Activated T-cell treated with anti-CD3 and anti-CD28 coated beads, Interleukin-2, amount 50 U/mL, for 48 hours (primary cell): Measurements from ENCODE around the gene PIM2.
A peak's percentile ranks its signal among the peaks of the same experiment; 100 is the strongest.
"Not testable (repeated sequence)": the region's sequence is repeated elsewhere in the genome, so short reads cannot be mapped to it uniquely, and the experiment has no call there.

Source experiments
- DNase-seq, 2 experiments: peaks; one replicate each; pipeline ENCODE4 v3.0.0-alpha.2; 2020

Gene PIM2

DNA sequence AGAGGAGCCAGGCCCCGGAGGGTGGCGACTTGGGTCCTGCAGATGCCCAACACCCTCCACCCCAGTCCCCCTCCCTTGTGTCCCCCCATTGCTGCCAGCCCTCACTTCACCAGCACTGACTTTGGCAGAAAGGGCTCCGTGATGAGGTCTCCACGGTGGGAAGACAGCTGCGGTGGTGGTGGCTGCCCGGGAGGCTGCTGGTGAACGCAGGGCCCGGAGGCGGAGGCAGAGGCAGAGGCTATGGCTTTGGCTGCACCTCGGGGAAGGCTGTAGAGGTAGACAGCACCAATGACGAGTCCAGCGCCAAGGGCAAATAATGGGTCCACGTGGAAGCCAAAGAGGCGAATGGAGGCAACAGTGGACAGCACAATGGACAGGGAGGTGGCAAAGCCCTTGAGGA lies 14.2 kb downstream of the PIM2 start:
- no peak for DNase-seq

DNA sequence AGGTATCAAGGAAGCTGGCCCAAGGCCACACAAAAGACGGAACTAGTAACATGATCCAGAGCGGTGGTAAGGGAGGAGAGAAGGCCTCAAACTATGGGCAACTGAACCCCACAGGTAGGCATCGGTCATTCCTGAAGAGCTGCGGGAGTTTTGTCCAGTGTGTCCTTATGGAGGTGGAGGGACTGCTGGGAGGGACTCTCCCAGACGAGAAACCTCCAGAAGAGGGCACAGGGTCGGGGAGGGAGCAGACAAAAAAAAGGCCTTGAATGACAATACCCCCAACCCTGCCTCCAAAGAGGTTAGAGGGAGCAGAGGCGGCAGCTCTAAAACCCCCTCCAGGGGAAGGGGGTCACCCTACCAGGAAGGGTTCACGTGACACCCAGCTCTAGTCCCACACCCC lies 14.6 kb downstream of the PIM2 start:
- DNase-seq, result no peak

GRCh38 chrX:48903290-48903689 lies 15.5 kb downstream of the PIM2 start:
- no peak for DNase-seq

DNA sequence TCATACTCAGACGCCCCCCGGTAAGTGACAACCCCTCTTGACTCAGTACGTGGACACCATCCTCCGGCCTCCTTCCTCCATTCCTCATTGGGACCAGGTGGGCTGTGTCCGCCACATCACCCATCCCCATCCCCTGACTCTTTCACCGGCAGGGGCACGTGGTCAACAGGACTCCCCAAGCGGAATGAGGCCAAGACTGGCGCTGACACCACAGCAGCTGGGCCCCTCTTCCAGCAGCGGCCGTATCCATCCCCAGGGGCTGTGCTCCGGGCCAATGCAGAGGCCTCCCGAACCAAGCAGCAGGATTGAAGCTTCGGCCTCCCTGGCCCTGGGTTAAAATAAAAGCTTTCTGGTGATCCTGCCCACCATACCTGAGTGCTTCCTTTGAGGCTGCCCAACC lies 16.0 kb downstream of the PIM2 start:
- DNase-seq, result no peak

DNA sequence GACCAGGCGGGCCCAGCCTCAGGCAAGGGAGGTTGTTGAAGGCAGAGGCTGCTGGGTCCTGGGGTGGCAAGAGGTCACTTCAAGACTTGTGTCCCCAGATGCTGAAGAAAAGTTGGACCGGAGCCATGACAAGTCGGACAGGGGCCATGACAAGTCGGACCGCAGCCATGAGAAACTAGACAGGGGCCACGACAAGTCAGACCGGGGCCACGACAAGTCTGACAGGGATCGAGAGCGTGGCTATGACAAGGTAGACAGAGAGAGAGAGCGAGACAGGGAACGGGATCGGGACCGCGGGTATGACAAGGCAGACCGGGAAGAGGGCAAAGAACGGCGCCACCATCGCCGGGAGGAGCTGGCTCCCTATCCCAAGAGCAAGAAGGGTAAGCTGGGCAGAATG lies 16.7 kb downstream of the PIM2 start:
- DNase-seq, result no peak

DNA sequence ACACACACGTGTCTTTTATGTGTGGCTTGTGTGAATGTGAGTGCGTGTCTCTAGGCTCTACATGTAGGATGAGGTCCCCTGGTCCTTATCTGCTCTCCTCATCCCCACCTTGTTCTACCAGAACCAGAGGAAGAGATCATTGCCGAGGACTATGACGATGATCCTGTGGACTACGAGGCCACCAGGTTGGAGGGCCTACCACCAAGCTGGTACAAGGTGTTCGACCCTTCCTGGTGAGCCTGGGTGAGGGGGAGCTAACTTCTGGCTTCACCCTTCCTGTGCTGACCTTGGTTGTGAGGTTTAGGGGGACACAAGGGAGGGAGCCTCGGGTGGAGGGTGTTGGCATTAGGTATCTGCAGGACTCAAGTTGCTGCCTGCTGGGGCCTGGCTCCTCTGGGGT lies 17.8 kb downstream of the PIM2 start:
- no peak for DNase-seq

- no peak for DNase-seq
Measured at GRCh38 chrX:48899078-48899410, 19.8 kb downstream of the PIM2 start.

- DNase-seq, result peak; percentile 90
Measured at GRCh38 chrX:48897625-48898306, 21.1 kb downstream of the PIM2 start, which contains the start of the genes PQBP1 and TIMM17B. Gene PQBP1 (plus strand): TSS chrX:48897930. CDS start chrX:48898510, 580 bp downstream. Gene TIMM17B (minus strand): TSS chrX:48897768. CDS start chrX:48897749, 19 bp downstream.

- DNase-seq, result peak; percentile 69 to 72
Measured at GRCh38 chrX:48897157-48897624, 21.6 kb downstream of the PIM2 start.

GRCh38 chrX:48896611-48897011 lies 22.2 kb downstream of the PIM2 start:
- no peak for DNase-seq

DNA sequence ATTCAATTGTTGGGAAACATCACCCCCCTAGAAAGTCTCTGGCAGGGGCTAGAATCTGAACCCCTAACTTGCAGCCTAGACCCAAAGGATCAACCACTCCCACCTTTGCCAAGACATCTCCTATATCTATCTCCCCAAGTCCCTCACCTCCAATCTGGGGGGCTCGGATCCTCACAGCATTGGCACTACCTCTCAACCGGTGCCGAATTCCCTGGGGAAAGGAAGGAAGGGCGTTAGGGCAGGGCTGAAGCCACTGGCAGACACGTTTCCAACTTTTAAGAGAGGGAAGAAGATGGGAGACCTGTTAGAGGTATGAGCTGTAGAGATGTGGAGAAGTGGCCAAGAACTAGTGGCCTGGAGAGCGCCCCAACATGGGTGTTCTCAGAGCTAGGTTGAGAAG lies 23.9 kb downstream of the PIM2 start:
- DNase-seq, result peak; percentile 4 to 15

DNA sequence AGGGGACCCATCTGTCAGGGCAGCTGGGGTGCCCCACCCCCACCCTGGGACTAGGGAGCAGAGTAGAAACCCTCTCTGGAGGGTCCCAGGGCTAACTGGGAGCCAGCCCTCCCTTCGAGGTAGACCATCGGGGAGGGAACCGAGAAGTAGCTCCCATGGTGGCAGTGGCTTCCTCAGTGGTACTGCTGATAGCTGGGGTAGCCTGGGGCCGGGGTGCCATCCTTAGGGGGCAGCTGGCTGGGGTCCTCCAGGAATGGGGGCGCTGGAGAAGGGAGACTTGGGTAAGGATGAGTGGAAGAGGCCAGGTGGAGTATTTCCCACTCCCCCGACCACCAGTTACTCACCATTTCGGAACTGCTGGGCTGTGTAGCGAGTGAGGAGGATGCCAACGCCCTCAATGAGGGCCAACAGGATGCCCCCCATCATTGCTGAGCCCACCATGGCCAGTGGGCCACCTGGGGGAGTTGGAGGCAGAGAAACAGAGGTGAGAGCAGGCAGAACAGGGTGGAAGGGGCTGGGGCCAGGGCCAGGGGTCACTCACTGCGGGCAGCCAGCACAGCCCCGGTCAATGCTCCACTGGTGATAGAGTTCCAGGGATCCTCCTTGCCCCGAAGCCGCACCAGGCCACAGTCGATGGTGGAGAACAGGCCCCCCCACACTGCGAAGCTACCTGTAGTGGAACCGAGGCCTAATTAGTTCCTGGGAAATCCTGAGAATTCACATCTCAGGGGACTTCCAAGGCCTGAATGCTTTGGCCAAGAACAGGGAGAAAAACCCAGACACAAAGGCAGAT lies 25.1 kb downstream of the PIM2 start:
- DNase-seq, result peak in 1 of 2 experiments; percentile 10

DNA sequence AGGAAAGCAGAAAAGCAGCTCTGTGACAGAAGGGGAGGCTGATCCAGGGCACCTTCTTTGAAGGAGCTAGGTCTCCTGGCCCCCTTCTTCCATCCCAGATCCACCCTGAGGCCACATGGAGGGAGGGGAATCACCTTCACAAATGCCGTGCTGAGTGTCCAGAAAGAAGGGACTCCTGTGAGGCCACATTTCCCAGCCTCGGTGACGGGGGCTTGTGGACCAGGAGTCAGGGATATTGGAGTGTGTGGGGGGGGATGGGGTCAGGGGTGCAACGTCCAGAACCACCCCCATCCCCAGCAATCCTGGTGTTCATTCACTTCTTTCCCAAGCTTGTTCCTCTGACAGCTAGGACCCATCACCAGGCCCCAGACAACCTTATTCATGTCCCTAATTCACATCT lies 25.9 kb downstream of the PIM2 start:
- DNase-seq, result no peak

GRCh38 chrX:48891402-48892288 lies 27.2 kb downstream of the PIM2 start:
- DNase-seq, result peak; percentile 83 to 85

DNA sequence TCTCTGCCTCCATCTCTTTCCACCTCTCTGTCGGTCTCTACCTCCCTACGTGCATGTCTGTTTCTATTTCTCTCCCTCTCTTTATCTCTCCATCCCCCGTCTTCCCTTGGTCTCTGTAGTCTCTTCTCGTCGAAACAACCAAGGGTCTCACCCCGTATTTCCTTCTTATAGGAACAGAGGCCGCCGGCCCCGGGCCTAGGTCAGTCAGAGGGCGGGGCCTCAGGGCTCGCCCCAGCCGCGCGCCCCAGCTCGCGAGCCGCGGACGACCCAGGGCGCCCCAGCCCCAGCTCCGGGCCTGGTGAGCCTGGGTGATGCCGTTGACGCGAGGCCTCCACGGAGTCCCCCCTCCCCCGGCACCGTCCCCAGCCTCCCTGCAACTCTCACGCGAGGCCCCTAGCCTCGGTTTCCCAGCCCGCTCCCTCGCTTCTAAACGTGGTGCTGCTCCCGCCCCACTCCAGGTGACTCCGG lies 27.9 kb downstream of the PIM2 start:
- no peak for DNase-seq

DNA sequence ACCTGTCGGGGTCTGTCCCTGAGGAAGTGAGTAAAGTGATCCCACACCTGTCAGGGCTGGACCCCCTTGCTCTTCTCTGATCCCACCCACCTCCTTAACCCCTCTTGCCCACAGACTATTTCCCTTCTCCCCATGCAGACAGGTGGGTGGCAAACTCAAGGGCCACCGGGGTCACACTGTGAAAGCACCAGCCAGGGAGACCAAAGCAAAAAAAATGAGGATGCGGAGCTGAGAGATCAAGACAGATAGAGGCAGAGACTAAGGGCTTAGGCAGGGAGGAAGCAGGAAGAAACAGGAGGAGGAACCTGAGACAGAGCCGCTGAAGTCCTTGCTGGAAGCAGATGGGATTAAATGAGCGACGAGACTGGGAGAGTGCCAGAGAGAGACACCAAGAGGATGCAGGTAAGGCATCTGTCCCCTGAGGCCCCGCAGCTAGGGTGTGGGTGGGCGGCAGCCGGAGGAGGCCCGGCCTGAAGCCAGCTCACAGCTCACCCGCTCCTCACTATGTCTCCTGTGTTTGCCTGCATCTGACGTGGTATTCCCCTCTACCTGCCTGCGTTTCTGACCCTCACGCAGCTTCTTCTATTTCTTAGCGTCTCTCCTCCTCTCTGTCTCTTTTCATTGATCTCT lies 28.4 kb downstream of the PIM2 start:
- DNase-seq, result peak in 1 of 2 experiments; percentile 44

- DNase-seq, result not testable (repeated sequence)
Measured at GRCh38 chrX:48886586-48886985, 32.2 kb downstream of the PIM2 start.

GRCh38 chrX:48883729-48884128 lies 35.1 kb downstream of the PIM2 start:
- DNase-seq, result no peak

- not testable (repeated sequence) for DNase-seq
Measured at GRCh38 chrX:48876944-48877343, 41.9 kb downstream of the PIM2 start.

DNA sequence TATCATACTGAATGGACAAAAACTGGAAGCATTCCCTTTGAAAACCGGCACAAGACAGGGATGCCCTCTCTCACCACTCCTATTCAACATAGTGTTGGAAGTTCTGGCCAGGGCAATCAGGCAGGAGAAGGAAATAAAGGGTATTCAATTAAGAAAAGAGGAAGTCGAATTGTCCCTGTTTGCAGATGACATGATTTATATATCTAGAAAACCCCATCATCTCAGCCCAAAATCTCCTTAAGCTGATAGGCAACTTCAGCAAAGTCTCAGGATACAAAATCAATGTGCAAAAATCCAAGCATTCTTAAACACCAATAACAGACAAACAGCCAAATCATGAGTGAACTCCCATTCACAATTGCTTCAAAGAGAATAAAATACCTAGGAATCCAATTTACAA lies 46.8 kb downstream of the PIM2 start:
- not testable (repeated sequence) for DNase-seq

GRCh38 chrX:48864210-48864609 lies 54.6 kb downstream of the PIM2 start:
- no peak for DNase-seq
